Caco-2 (cell line): Measurements from ENCODE around the gene UGDH. TPM values are rescaled to one million over a fixed set of nuclear protein-coding genes. Genes with fewer than 3 reads are reported as not detected.

Source experiments
- BruUV-seq: library from RNA; stranded (reverse); fragments of 400-500 nt; replicated peaks from 2 replicates; lab custom pipeline; 2021; lab: Mats Ljungman, UMichigan
- CTCF ChIA-PET: fragments of 300-600 bp; sonication (Branson Sonifier 250); formaldehyde crosslinking; loops from one replicate; lab custom pipeline; 2022; ENCODE audit warnings: antibody characterized with exemption; lab: Charles Lee
- POLR2A ChIA-PET: fragments of 300-600 bp; sonication (Branson Sonifier 250); formaldehyde crosslinking; loops from one replicate; lab custom pipeline; 2022; ENCODE audit warnings: antibody characterized with exemption; lab: Charles Lee
- DNase-seq, 2 experiments: peaks; one replicate each; pipeline versions ENCODE4 v3.0.0 to v3.0.0-alpha.2; 2020 to 2022
- H3K27me3 ChIP-seq: replicated peaks from 2 replicates; pipeline ENCODE4 v1.6.0; 2011; ENCODE audit warnings: low read length; ENCODE audit not compliant: control insufficient read depth, insufficient read depth
- H3K36me3 ChIP-seq: 2 replicates; pipeline ENCODE4 v1.5.1; 2011; ENCODE audit warnings: low read length; ENCODE audit not compliant: control insufficient read depth, insufficient read depth
- H3K4me1 ChIP-seq: fragments of 250-450 bp; sonication (Bioruptor Pico); 2 replicates; pipeline ENCODE4 v1.5.1; 2020; ENCODE audit warnings: mild to moderate bottlenecking
- H3K4me3 ChIP-seq: 2 replicates; pipeline ENCODE4 v1.5.1; 2011; ENCODE audit warnings: low read depth, mild to moderate bottlenecking, control low read depth, low read length
- H3K9me3 ChIP-seq: fragments of 250-450 bp; sonication (Bioruptor Pico); 2 replicates; pipeline ENCODE4 v1.5.1; 2020; ENCODE audit warnings: mild to moderate bottlenecking, moderate library complexity
- H3K27ac Mint-ChIP-seq: one replicate; pipeline ENCODE4 v1.8.0; 2022; ENCODE audit warnings: mixed read lengths; ENCODE audit not compliant: unreplicated experiment
- H3K27me3 Mint-ChIP-seq: one replicate; pipeline ENCODE4 v1.8.0; 2022; ENCODE audit warnings: mixed read lengths; ENCODE audit not compliant: insufficient read depth, unreplicated experiment
- H3K36me3 Mint-ChIP-seq: one replicate; pipeline ENCODE4 v1.8.0; 2022; ENCODE audit warnings: mild to moderate bottlenecking, mixed read lengths; ENCODE audit not compliant: insufficient read depth, unreplicated experiment
- H3K4me1 Mint-ChIP-seq: one replicate; pipeline ENCODE4 v1.8.0; 2022; ENCODE audit warnings: low read depth, mixed read lengths; ENCODE audit not compliant: unreplicated experiment
- H3K4me3 Mint-ChIP-seq: one replicate; pipeline ENCODE4 v1.8.0; 2022; ENCODE audit warnings: mild to moderate bottlenecking, moderate library complexity, mixed read lengths; ENCODE audit not compliant: unreplicated experiment
- H3K9me3 Mint-ChIP-seq: one replicate; pipeline ENCODE4 v1.8.0; 2022; ENCODE audit warnings: mixed read lengths; ENCODE audit not compliant: unreplicated experiment
- intact Hi-C: fragments of 100-400 bp; cut with micrococcal nuclease; formaldehyde crosslinking; loops from one replicate; pipeline ENCODE4 v1.10.0; 2022; ENCODE audit not compliant: unreplicated experiment
- total RNA-seq: library from RNA; stranded (reverse); gene quantifications from 2 replicates; pipeline ENCODE4 v1.2.3, GENCODE V29; 2022
- TF ChIP-seq, protein P1 (sequence below), 2 experiments: fragments of 200-600 bp in 1 of 2; IDR thresholded peaks; 1 replicate in 1 of 2; 2 replicates in 1 of 2; pipeline versions ENCODE4 v1.5.1 to v1.8.0; 2011 to 2022; ENCODE audit warnings: antibody characterized with exemption in 1 of 2, control low read depth in 1 of 2, inconsistent platforms in 1 of 2, low read depth in 1 of 2, low read length in 1 of 2, mild to moderate bottlenecking in 1 of 2, moderate library complexity in 1 of 2; ENCODE audit not compliant: insufficient read depth in 1 of 2, severe bottlenecking in 1 of 2, unreplicated experiment in 1 of 2

UGDH gene
- total RNA-seq, 1 experiment from 2014 or later, result 139 TPM

DNA sequence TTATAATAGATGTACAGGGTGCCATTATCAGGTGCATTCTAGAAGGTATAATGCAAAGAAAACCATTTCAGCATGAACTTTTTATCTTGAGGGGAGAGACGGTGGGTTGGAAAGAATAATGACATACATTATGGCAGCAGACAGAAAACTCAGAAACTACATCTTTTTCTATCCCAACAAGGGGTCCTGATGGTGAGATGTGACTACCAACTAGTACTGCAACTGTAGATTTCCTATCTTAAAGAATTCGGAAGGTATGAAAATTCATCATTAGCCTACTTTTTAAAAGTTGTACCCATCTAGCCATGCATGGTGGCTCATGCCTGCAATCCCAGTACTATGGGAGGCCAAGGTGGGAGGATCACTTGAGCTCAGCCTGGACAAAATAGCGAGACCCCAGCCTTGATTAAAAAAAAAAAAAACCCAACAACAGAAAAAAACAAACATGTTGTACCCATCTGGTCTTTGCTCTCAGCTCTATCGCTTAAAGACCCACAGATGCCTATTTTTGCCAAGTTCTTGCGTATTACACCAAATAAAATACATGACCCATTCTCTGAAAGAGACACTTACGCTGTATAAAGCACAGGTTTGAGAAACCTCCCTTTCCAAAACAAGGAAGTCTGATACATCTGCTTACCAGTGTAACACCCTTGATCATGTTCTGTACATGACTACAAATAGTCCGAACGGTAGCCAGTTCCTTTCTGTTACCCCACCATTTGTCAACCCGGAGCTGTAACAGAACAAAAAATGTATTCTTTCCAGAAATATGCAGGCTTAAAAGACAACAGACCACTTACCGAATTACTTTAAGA lies 70.1 kb downstream of the UGDH start:
- peak overlapping the region; percentile 76 for H3K4me3 ChIP-seq
- H3K36me3 ChIP-seq, result peaks cover 14% of the 10 kb centered on the region
- intact Hi-C loops, result loop anchor here (10.0 kb wide), 1 partner anchor 552 kb away; no protein-coding TSS in a partner anchor
- no peaks in the 10 kb centered on the region for H3K9me3 Mint-ChIP-seq
- TF ChIP-seq, protein P1, sequence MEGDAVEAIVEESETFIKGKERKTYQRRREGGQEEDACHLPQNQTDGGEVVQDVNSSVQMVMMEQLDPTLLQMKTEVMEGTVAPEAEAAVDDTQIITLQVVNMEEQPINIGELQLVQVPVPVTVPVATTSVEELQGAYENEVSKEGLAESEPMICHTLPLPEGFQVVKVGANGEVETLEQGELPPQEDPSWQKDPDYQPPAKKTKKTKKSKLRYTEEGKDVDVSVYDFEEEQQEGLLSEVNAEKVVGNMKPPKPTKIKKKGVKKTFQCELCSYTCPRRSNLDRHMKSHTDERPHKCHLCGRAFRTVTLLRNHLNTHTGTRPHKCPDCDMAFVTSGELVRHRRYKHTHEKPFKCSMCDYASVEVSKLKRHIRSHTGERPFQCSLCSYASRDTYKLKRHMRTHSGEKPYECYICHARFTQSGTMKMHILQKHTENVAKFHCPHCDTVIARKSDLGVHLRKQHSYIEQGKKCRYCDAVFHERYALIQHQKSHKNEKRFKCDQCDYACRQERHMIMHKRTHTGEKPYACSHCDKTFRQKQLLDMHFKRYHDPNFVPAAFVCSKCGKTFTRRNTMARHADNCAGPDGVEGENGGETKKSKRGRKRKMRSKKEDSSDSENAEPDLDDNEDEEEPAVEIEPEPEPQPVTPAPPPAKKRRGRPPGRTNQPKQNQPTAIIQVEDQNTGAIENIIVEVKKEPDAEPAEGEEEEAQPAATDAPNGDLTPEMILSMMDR (IDR thresholded peaks at IDR 0.05; ENCODE audit: insufficient read depth in 1 of 2, low read depth in 1 of 2, low read length in 1 of 2, severe bottlenecking in 1 of 2, unreplicated experiment in 1 of 2), result no peak
- CTCF ChIA-PET, result no interaction called here
- POLR2A ChIA-PET, result interaction anchor here (0.6 to 2.6 kb wide), 4 partner anchors 9 to 321 kb away, joined by 3 to 13 read pairs (median 9); partner anchors contain the start of genes RFC1 and UBE2K
- peaks cover 17% of the 10 kb centered on the region for H3K4me1 ChIP-seq
- peak overlapping the region; percentile 88 for H3K4me3 Mint-ChIP-seq
- H3K27ac Mint-ChIP-seq, result no peak overlapping the region
- no TSS peak for BruUV-seq
- peaks cover 79% of the 10 kb centered on the region for H3K36me3 Mint-ChIP-seq
- no peaks in the 10 kb centered on the region for H3K27me3 Mint-ChIP-seq
- H3K27me3 ChIP-seq, result no peaks in the 10 kb centered on the region
- no peaks in the 10 kb centered on the region for H3K9me3 ChIP-seq
- peaks cover 11% of the 10 kb centered on the region for H3K4me1 Mint-ChIP-seq
- no peak for DNase-seq

- Histone ChIP-seq H3K4me1 (peaks cover 26% of the 10 kb centered on the region), H3K27me3 (no peaks in the 10 kb centered on the region), H3K4me3 (no peak overlapping the region), H3K9me3 (no peaks in the 10 kb centered on the region), H3K36me3 (peaks cover 14% of the 10 kb centered on the region)
- ChIA-PET CTCF (interaction anchor here (0.6 kb wide), 1 partner anchor 275 kb away, joined by 3 read pairs; no protein-coding TSS in a partner anchor), POLR2A (no interaction called here)
- peaks cover 95% of the 10 kb centered on the region for H3K36me3 Mint-ChIP-seq
- peaks cover 21% of the 10 kb centered on the region for H3K4me1 Mint-ChIP-seq
- H3K27me3 Mint-ChIP-seq, result no peaks in the 10 kb centered on the region
- DNase-seq, result no peak
- TF ChIP-seq, protein P1 (IDR thresholded peaks at IDR 0.05; ENCODE audit: insufficient read depth in 1 of 2, low read depth in 1 of 2, low read length in 1 of 2, severe bottlenecking in 1 of 2, unreplicated experiment in 1 of 2), result no peak
- H3K27ac Mint-ChIP-seq, result no peak overlapping the region
- BruUV-seq, result no TSS peak
- peak overlapping the region; percentile 42 for H3K4me3 Mint-ChIP-seq
- intact Hi-C loops, result loop anchor here (10.0 kb wide), 1 partner anchor 551 kb away; no protein-coding TSS in a partner anchor
- no peaks in the 10 kb centered on the region for H3K9me3 Mint-ChIP-seq
These were observed 71.8 kb downstream of the UGDH start for GRCh38 chr4:39455486-39455885.

DNA sequence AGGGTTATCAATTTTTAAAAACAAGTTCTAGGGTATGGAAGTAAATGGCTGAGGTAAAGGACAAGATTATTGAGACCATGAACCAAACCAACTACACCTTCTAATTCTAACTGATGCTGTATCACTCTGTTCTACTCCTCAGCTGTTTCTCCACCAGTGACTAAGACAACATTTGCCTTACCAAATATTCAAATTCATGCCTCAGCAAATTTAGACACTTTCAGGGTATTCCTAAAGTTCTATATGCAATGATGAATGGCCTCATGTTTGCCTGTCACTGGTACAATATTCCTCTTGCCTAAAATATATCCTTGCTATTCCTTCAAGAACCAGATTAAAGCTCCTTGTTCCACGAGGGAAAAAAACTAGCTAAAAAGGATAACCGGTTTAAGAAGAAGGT lies 73.5 kb downstream of the UGDH start:
- TF ChIP-seq, protein P1 (IDR thresholded peaks at IDR 0.05; ENCODE audit: insufficient read depth in 1 of 2, low read depth in 1 of 2, low read length in 1 of 2, severe bottlenecking in 1 of 2, unreplicated experiment in 1 of 2), result no peak
- Mint-ChIP-seq H3K36me3 (peaks cover 94% of the 10 kb centered on the region), H3K9me3 (no peaks in the 10 kb centered on the region), H3K4me1 (peaks cover 22% of the 10 kb centered on the region), H3K27ac (no peak overlapping the region), H3K27me3 (no peaks in the 10 kb centered on the region), H3K4me3 (no peak overlapping the region)
- POLR2A ChIA-PET, result no interaction called here
- H3K27me3 ChIP-seq, result no peaks in the 10 kb centered on the region
- H3K4me3 ChIP-seq, result no peak overlapping the region
- CTCF ChIA-PET, result no interaction called here
- BruUV-seq, result no TSS peak
- H3K4me1 ChIP-seq, result peaks cover 26% of the 10 kb centered on the region
- no peak for DNase-seq
- H3K36me3 ChIP-seq, result peaks cover 14% of the 10 kb centered on the region
- H3K9me3 ChIP-seq, result no peaks in the 10 kb centered on the region
- intact Hi-C loops, result loop anchor here (5.0 to 10.0 kb wide), 2 partner anchors 86 to 549 kb away; partner anchors contain the start of gene RFC1
